HEK293T (cell line): Measurements from ENCODE around the gene PLEK2.
"Not testable (repeated sequence)": the region's sequence is repeated elsewhere in the genome, so short reads cannot be mapped to it uniquely, and the experiment has no call there.

Experiments used
- CTCF ChIA-PET: fragments of 350-600 bp; formaldehyde crosslinking; extraction: SDS; loops from one replicate; lab custom pipeline; 2021; ENCODE audit warnings: antibody characterized with exemption, inconsistent platforms; lab: Yijun Ruan, JAX
- POLR2A ChIA-PET: fragments of 350-600 bp; formaldehyde crosslinking; extraction: SDS; loops from one replicate; lab custom pipeline; 2020; ENCODE audit warnings: antibody characterized with exemption, inconsistent platforms; lab: Yijun Ruan, JAX
- DNase-seq: peaks from one replicate; pipeline ENCODE4 v3.0.0; 2012; ENCODE audit warnings: mixed read lengths; ENCODE audit errors: extremely low spot score
- ARNT ChIP-seq: fragments of 450-650 bp; IDR thresholded peaks from 2 replicates; pipeline ENCODE4 v1.6.1; 2017; ENCODE audit warnings: mild to moderate bottlenecking
- BHLHE40 ChIP-seq: fragments of 450-650 bp; IDR thresholded peaks from 2 replicates; pipeline ENCODE4 v1.6.1; 2016; ENCODE audit warnings: mild to moderate bottlenecking, moderate library complexity, borderline replicate concordance
- CTBP1 ChIP-seq: fragments of 450-650 bp; IDR thresholded peaks from 2 replicates; pipeline ENCODE4 v1.6.1; 2016; ENCODE audit warnings: borderline replicate concordance
- ELF4 ChIP-seq: fragments of 450-650 bp; IDR thresholded peaks from 2 replicates; pipeline ENCODE4 v1.6.1; 2017; ENCODE audit warnings: antibody characterized with exemption
- FOXA1 ChIP-seq: fragments of 450-650 bp; IDR thresholded peaks from 2 replicates; pipeline ENCODE4 v1.6.1; 2016; ENCODE audit warnings: mild to moderate bottlenecking
- FOXK2 ChIP-seq: fragments of 450-650 bp; IDR thresholded peaks from 2 replicates; pipeline ENCODE4 v1.6.1; 2016; ENCODE audit warnings: mild to moderate bottlenecking
- FOXM1 ChIP-seq: fragments of 450-650 bp; IDR thresholded peaks from 2 replicates; pipeline ENCODE4 v1.6.1; 2017; ENCODE audit warnings: mild to moderate bottlenecking, borderline replicate concordance
- HDGF ChIP-seq: fragments of 450-650 bp; IDR thresholded peaks from 2 replicates; pipeline ENCODE4 v1.6.1; 2017; ENCODE audit warnings: antibody characterized with exemption, borderline replicate concordance
- L3MBTL2 ChIP-seq: fragments of 450-650 bp; conservative IDR thresholded peaks from 2 replicates; pipeline ENCODE4 v1.6.1; 2016; ENCODE audit warnings: mild to moderate bottlenecking
- LEF1 ChIP-seq: fragments of 450-650 bp; IDR thresholded peaks from 2 replicates; pipeline ENCODE4 v1.6.1; 2017; ENCODE audit warnings: mild to moderate bottlenecking, borderline replicate concordance
- NFRKB ChIP-seq: fragments of 450-650 bp; IDR thresholded peaks from 2 replicates; pipeline ENCODE4 v1.6.1; 2016; ENCODE audit warnings: mild to moderate bottlenecking, moderate library complexity
- PKNOX1 ChIP-seq: fragments of 450-650 bp; IDR thresholded peaks from 2 replicates; pipeline ENCODE4 v1.6.1; 2016
- SP1 ChIP-seq: fragments of 450-650 bp; IDR thresholded peaks from 2 replicates; pipeline ENCODE4 v1.6.1; 2017
- SUZ12 ChIP-seq: fragments of 450-650 bp; IDR thresholded peaks from 2 replicates; pipeline ENCODE4 v1.6.1; 2016; ENCODE audit warnings: mild to moderate bottlenecking
- TARDBP ChIP-seq: fragments of 450-650 bp; IDR thresholded peaks from 2 replicates; pipeline ENCODE4 v1.6.1; 2016
- ZNF384 ChIP-seq: fragments of 450-650 bp; IDR thresholded peaks from 2 replicates; pipeline ENCODE4 v1.6.1; 2016

The PLEK2 gene

DNA sequence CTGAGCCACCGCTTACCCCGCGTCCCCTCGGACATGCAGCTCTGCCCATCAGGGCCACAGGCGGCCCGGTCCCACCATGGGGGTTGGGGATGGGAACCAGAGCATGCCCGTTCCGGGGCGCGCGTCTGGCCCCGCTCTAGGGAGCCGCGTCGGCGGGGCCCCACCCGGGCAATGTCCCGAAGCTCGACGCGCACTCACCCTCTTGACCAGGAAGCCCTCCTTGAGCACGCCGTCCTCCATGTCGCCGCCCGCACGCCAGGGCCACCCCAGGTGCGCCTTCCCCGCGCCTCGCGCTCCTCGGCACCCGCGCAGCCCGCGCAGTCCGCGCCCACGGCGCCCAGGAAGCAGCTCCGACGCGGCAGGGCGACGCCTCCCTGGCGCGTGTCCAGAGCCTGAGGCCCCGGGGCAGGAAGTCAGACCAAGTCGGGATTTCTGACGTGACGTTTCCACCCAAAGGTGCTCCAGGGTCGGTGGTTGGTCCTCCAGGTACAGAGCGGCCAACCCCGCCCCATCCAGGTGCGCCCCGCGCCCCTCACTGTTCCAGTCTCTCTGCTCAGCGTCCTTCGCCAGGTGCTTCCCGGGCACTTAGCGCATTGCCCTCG, at the start of gene PLEK2:
Gene PLEK2 (minus strand): TSS at position 346 of the 602 bp plus-strand sequence. CDS start 106 bp downstream, at position 240.
- no peak for DNase-seq
- ChIA-PET CTCF (interaction anchor here (1.0 kb wide), 1 partner anchor 15 kb away, joined by 3 read pairs; no protein-coding TSS in a partner anchor), POLR2A (no interaction called here)
- no peak for TF ChIP-seq FOXM1
- TF ChIP-seq TARDBP, result no peak
- no peak for TF ChIP-seq SP1
- no peak for TF ChIP-seq ZNF384

DNA sequence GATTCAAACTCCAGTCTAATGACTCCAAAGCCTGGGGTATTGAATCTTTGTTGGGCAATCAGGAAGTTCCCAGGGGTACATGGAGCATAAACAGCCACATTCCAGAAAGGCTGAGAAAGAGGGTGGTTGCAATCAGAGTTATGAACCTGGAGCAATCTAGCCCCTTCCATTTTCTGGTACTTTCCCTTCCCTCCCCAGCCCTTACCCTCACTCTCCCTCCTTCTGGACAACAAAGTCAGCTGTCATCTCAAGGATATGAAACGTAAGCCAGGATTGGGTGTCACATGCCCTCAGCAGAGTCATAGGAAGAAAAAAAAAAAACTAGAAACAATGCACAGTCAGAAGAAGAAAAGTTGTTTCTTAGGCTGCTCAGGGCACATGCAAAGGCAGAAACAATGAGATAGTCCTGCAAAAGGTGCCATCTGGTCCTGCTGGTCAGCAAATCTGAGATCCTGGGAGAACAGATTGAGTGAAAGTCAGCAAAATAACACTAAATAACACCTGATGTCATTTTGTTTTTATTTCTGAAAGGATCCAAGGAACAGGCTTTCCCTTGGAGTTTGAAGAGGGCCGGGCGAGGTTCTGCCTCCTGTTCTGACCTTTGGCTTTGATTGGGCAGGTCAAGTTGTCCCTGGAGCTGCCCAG, 49.5 kb upstream of the PLEK2 start:
- TF ChIP-seq ZNF384, result no peak
- no peak for TF ChIP-seq NFRKB
- TF ChIP-seq BHLHE40, result no peak
- no peak for TF ChIP-seq SUZ12
- no peak for TF ChIP-seq LEF1
- no peak for TF ChIP-seq ELF4
- no peak for TF ChIP-seq FOXK2
- TF ChIP-seq FOXM1, result no peak
- TF ChIP-seq ARNT, result no peak
- TF ChIP-seq HDGF, result no peak
- TF ChIP-seq SP1, result no peak
- no peak for TF ChIP-seq PKNOX1
- TF ChIP-seq FOXA1, result no peak
- no peak for TF ChIP-seq CTBP1
- TF ChIP-seq L3MBTL2, result no peak
- TF ChIP-seq TARDBP, result no peak
- DNase-seq, result no peak
- ChIA-PET CTCF (interaction anchor here (1.8 kb wide), 1 partner anchor 10 kb away, joined by 4 read pairs; no protein-coding TSS in a partner anchor), POLR2A (no interaction called here)

DNA sequence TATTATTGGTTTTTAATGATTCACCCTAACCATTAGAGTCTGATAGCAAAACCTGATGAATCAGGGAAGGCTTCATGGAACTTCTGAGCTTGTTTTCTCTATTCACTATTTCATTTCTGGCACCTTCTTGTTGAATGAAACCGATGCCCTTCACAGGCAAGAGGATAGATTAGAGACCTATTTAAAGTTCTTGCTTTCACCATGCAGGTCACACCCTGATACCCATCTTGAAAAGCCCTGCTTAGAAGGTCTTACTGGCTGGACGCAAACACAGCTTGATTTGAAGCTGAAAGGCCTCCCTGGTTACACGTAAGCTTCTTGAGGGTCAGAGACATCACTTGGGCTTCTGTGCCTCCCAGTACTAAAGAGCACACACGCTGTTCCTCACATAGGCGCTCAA, 47.4 kb upstream of the PLEK2 start:
- ChIA-PET CTCF (interaction anchor here (0.7 to 1.4 kb wide), 3 partner anchors 12 to 39 kb away, joined by 3 to 9 read pairs (median 4); no protein-coding TSS in a partner anchor), POLR2A (no interaction called here)
- TF ChIP-seq SP1, result no peak
- TF ChIP-seq TARDBP, result no peak
- DNase-seq, result no peak

DNA sequence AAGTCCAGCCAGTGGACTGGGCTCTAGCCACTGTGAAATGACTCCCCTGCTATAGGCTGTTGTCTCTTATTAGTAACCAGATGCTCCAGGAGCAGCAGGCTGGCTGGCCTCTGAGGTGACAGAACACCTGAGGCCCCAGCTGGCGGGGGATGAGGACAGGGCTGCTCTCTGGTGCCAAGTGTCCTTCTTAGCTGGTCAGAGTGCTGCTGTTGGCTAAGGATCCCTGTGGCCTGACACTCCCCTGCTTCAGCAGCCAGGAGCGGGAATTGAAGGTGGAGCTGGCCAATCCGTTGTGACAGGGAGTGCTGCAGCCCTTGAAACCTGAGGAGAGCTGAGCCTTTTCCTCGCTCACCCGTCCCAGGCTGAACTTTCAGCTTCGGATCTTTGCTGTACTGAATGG, 45.8 kb upstream of the PLEK2 start:
- TF ChIP-seq FOXK2 (no peak), HDGF (no peak), ZNF384 (no peak), PKNOX1 (no peak), SUZ12 (no peak), CTBP1 (no peak), ELF4 (no peak), FOXA1 (no peak), BHLHE40 (no peak), ARNT (no peak), TARDBP (no peak), LEF1 (no peak), L3MBTL2 (no peak), SP1 (no peak), FOXM1 (no peak), NFRKB (no peak)
- CTCF ChIA-PET, result interaction anchor here (1.2 to 1.5 kb wide), 4 partner anchors 9 to 38 kb away, joined by 3 to 5 read pairs (median 3); no protein-coding TSS in a partner anchor
- DNase-seq, result no peak
- POLR2A ChIA-PET, result interaction anchor here (1.1 kb wide), 1 partner anchor 98 kb away, joined by 3 read pairs; the partner anchor contains the start of genes ATP6V1D and EIF2S1

GRCh38 chr14:67456732-67457131, 44.8 kb upstream of the PLEK2 start:
- POLR2A ChIA-PET, result no interaction called here
- DNase-seq, result no peak
- no peak for TF ChIP-seq FOXK2
- TF ChIP-seq FOXA1, result no peak
- no peak for TF ChIP-seq ZNF384
- no peak for TF ChIP-seq LEF1
- TF ChIP-seq FOXM1, result no peak
- no peak for TF ChIP-seq L3MBTL2
- no peak for TF ChIP-seq BHLHE40
- TF ChIP-seq SP1, result no peak
- TF ChIP-seq TARDBP, result no peak
- CTCF ChIA-PET, result interaction anchor here (1.3 kb wide), 1 partner anchor 10 kb away, joined by 3 read pairs; no protein-coding TSS in a partner anchor

DNA sequence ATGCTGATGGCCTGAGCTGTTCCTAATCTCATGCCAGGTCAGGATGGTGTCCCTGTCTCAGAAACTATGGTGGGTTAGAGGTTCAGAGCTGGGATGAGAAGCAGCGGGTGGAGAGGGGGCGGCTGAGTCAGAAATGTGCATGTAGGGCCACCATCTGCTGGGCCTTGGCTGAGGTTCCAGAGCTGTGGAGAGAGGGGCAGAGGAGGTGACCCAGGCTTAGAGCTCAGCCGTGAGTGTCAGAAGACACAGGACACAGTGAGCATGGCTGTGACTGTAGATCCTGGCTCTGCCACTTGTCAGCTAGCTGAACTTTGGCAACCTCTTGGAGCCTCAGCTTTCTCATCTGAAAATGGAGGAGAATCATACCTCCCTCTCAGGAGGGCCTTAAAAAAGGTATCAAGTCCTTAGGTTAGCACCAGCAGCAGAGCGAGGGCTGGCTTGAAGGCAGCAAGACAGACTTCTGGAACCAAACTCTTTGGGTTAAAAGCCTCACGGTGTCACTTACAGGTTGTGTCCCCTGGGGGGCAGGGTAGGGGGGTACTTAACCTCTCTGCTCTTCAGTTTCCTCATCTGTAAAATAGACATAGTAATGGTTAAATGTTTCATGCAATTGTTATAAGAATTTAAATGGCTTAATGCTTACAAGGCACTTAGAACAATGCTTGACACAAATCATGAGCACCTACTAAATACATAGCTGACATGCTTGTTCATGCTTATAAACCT, 41.8 kb upstream of the PLEK2 start:
- ChIA-PET POLR2A (no interaction called here), CTCF (interaction anchor here (0.8 to 1.6 kb wide), 3 partner anchors 26 to 151 kb away, joined by 3 to 4 read pairs (median 3); no protein-coding TSS in a partner anchor)
- TF ChIP-seq SP1 (no peak), TARDBP (no peak), FOXA1 (no peak), CTBP1 (no peak), ARNT (no peak), LEF1 (no peak), ELF4 (no peak), BHLHE40 (no peak), SUZ12 (no peak), FOXM1 (no peak), L3MBTL2 (no peak), ZNF384 (no peak), PKNOX1 (no peak), NFRKB (no peak), FOXK2 (no peak), HDGF (no peak)
- DNase-seq, result no peak

DNA sequence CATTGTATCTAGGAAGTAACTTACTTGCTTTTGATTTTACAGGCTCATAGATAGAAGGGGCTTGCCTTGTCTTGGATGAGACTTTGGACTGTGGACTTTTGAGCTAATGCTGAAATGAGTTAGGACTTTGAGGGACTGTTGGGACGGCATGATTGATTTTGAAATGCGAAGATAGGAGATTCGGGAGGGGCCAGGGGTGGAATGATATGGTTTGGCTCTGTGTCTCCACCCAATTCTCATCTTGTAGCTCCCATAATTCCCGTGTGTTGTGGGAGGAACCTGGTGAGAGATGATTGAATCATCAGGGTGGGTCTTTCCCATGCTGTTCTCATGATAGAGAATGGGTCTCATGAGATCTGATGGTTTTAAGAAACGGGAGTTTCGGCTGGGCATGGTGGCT, 39.7 kb upstream of the PLEK2 start:
- DNase-seq, POLR2A ChIA-PET, CTCF ChIA-PET: not testable (repeated sequence)
